Sigmoid colon (tissue), 7 donors: Measurements from ENCODE around the gene CABP7. TPM values are rescaled to one million over a fixed set of nuclear protein-coding genes. Genes with fewer than 3 reads are reported as not detected.

Experiments
- DNase-seq: peaks from one replicate; pipeline ENCODE4 v3.0.0-alpha.2; 2019
- H3K27ac ChIP-seq, 4 donors: fragments of 200-600 bp; sonication (generic); one replicate each; pipeline ENCODE4 v1.5.1; 2016 to 2019; ENCODE audit warnings: mild to moderate bottlenecking in 1 of 4
- H3K27me3 ChIP-seq, 3 donors: fragments of 200-600 bp; sonication (generic); one replicate each; pipeline ENCODE4 v1.5.1; 2019; ENCODE audit warnings: mild to moderate bottlenecking in 1 of 3
- H3K36me3 ChIP-seq, 4 donors: fragments of 200-600 bp; sonication (generic); one replicate each; pipeline ENCODE4 v1.5.1; 2016 to 2019
- H3K4me1 ChIP-seq, 4 donors: fragments of 200-600 bp; sonication (generic); one replicate each; pipeline ENCODE4 v1.5.1; 2017 to 2019
- H3K4me3 ChIP-seq, 4 donors: fragments of 200-600 bp; sonication (generic); one replicate each; pipeline ENCODE4 v1.5.1; 2017 to 2019; ENCODE audit warnings: mild to moderate bottlenecking in 2 of 4, moderate library complexity in 1 of 4
- H3K9me3 ChIP-seq, 4 donors: fragments of 200-600 bp in 3 of 4; sonication (generic) in 3 of 4; one replicate each; pipeline versions ENCODE4 v1.5.1 to v1.6.1; 2013 to 2019
- EP300 ChIP-seq, 4 donors: sonication (generic); formaldehyde crosslinking; IDR thresholded peaks; one replicate each; pipeline ENCODE4 v1.6.1; 2017; ENCODE audit warnings: antibody characterized with exemption in 4 of 4
- POLR2A ChIP-seq, 2 donors: fragments of 450-650 bp; IDR thresholded peaks; one replicate each; pipeline ENCODE4 v1.6.1; 2016; ENCODE audit warnings: antibody characterized with exemption in 2 of 2, mild to moderate bottlenecking in 2 of 2, moderate library complexity in 2 of 2
- POLR2AphosphoS5 ChIP-seq, 4 donors: sonication (generic); formaldehyde crosslinking; IDR thresholded peaks; one replicate each; pipeline ENCODE4 v1.6.1; 2017; ENCODE audit warnings: antibody characterized with exemption in 4 of 4
- WGBS, 2 donors: extraction: QIAGEN DNeasy Blood & Tissue Kit; methylation state at CpG; one replicate each; pipeline ENCODE4 v1.1.7; 2013; 5-methylcytosine and 5-hydroxymethylcytosine counted together
- intact Hi-C: fragments of 100-400 bp; cut with DNase I; formaldehyde crosslinking; loops from one replicate; pipeline ENCODE4 v1.15.1; 2023
- polyA plus RNA-seq, 3 donors: library from polyadenylated mRNA; stranded (reverse); fragments of 200-250 nt; gene quantifications; one replicate each; pipeline ENCODE4 v1.2.3, GENCODE V29; 2013
- total RNA-seq, 4 donors: library from RNA; depleted of rRNA; stranded (reverse); fragments of >200 nt; gene quantifications; one replicate each; pipeline ENCODE4 v1.1.0, GENCODE V29; 2016
- TF ChIP-seq, protein P1 (sequence below), 4 experiments: fragments of 450-650 bp in 3 of 4; fragments of 200-600 bp in 1 of 4; IDR thresholded peaks; one replicate each; pipeline ENCODE4 v1.5.1; 2016 to 2019; ENCODE audit warnings: antibody characterized with exemption in 4 of 4, mild to moderate bottlenecking in 3 of 4, moderate library complexity in 2 of 4
- donor health status: healthy with polysubstance abuse.
- donor health status: Bipolar disorder and iron deficiency.
- donor health status: healthy.

Gene CABP7
- total and polyA plus RNA-seq, 7 donors, result under 0.01 to 1.1 (median 0.47) TPM; not detected in 4

GRCh38 chr22:29717789-29718188 is 2.0 kb upstream of the CABP7 start:
- H3K27ac ChIP-seq, result no peak overlapping the region
- peaks cover 0 to 16% (median 11%) of the 10 kb centered on the region in 4 donors for H3K4me1 ChIP-seq
- intact Hi-C loops, result no loop called here
- H3K36me3 ChIP-seq, result no peaks in the 10 kb centered on the region
- H3K4me3 ChIP-seq, result no peak overlapping the region
- 89 to 91% methylated on average over 11 of the region's 11 CpGs for WGBS, 2 donors
- no peak for DNase-seq
- no peaks in the 10 kb centered on the region for H3K9me3 ChIP-seq
- peaks cover 23 to 59% (median 47%) of the 10 kb centered on the region in 3 donors for H3K27me3 ChIP-seq
- TF ChIP-seq EP300 (IDR thresholded peaks at IDR 0.05) (no peak), POLR2AphosphoS5 (IDR thresholded peaks at IDR 0.05) (no peak), POLR2A (IDR thresholded peaks at IDR 0.05) (no peak)
- TF ChIP-seq, protein P1, sequence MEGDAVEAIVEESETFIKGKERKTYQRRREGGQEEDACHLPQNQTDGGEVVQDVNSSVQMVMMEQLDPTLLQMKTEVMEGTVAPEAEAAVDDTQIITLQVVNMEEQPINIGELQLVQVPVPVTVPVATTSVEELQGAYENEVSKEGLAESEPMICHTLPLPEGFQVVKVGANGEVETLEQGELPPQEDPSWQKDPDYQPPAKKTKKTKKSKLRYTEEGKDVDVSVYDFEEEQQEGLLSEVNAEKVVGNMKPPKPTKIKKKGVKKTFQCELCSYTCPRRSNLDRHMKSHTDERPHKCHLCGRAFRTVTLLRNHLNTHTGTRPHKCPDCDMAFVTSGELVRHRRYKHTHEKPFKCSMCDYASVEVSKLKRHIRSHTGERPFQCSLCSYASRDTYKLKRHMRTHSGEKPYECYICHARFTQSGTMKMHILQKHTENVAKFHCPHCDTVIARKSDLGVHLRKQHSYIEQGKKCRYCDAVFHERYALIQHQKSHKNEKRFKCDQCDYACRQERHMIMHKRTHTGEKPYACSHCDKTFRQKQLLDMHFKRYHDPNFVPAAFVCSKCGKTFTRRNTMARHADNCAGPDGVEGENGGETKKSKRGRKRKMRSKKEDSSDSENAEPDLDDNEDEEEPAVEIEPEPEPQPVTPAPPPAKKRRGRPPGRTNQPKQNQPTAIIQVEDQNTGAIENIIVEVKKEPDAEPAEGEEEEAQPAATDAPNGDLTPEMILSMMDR (IDR thresholded peaks at IDR 0.05), result no peak

DNA sequence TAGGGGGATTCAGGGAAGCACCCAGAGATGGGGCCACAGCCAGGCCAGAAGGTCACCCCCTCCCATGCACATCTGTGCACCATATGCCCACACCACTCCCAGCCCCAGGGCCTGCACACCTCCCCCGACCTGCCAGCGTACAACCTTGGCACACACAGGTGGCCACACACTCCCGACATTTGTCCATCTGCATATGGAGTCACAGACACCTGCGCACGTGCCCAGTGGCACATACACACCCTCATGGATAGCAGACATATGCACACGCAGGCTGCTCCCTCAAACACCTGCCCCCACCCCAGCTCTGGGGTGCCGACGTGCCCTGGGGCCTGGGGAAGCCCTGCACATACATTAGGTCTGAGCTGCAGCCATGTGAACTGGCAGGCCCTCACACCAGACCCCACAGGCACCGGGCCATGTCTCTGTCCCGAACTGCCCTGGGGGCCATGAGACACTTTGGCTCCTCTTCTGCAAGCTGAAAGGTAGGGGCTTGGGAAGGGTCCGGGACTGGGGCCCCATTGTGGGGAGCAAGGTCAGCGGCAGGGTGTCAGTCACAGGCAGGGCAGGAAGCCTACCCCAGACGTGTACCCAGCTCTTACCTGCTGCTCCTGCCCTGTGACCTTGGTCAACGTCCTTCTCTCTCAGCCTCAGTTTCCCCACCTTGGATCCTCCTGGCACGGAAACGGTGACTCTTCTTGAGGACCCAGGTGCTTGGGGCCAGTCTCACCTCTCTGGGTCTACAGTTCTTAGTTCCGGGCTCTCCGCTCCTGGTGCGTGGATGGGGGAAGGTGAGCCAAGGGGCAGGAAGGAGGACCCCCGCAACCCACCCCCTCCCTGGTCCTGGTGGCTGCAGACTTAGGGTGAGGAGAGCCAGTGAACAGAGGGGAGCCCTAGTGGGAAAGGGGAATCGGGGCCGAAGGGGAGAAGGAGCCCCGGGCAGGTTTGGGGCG is 579 bp upstream of the CABP7 start:
- H3K36me3 ChIP-seq, result no peaks in the 10 kb centered on the region
- H3K9me3 ChIP-seq, result no peaks in the 10 kb centered on the region
- 30 to 42% methylated on average over 24 of the region's 24 CpGs for WGBS, 2 donors
- no peak overlapping the region for H3K27ac ChIP-seq
- intact Hi-C loops, result no loop called here
- no peak for DNase-seq
- H3K4me3 ChIP-seq, result peak overlapping the region in 3 of 4 donors; percentile 11 to 40 (median 20)
- H3K27me3 ChIP-seq, result peaks cover 23 to 63% (median 47%) of the 10 kb centered on the region in 3 donors
- H3K4me1 ChIP-seq, result peaks cover 0 to 16% (median 11%) of the 10 kb centered on the region in 4 donors
- TF ChIP-seq POLR2AphosphoS5 (IDR thresholded peaks at IDR 0.05) (no peak), EP300 (IDR thresholded peaks at IDR 0.05) (no peak)

- DNase-seq, result no peak
- Histone ChIP-seq H3K9me3 (no peaks in the 10 kb centered on the region), H3K27me3 (peaks cover 23 to 57% (median 47%) of the 10 kb centered on the region in 3 donors), H3K4me3 (peak overlapping the region in 3 of 4 donors; percentile 3 to 40 (median 20)), H3K36me3 (no peaks in the 10 kb centered on the region), H3K27ac (no peak overlapping the region), H3K4me1 (peaks cover 0 to 16% (median 11%) of the 10 kb centered on the region in 4 donors)
- intact Hi-C loops, result no loop called here
- 7 to 8% methylated on average over 53 of the region's 53 CpGs for WGBS, 2 donors
- TF ChIP-seq, protein P1 (IDR thresholded peaks at IDR 0.05), result no peak
- no peak for TF ChIP-seq EP300 (IDR thresholded peaks at IDR 0.05)
- TF ChIP-seq POLR2A (IDR thresholded peaks at IDR 0.05), result no peak
- no peak for TF ChIP-seq POLR2AphosphoS5 (IDR thresholded peaks at IDR 0.05)
These were observed 1.1 kb downstream of the CABP7 start for GRCh38 chr22:29720811-29721323.

DNA sequence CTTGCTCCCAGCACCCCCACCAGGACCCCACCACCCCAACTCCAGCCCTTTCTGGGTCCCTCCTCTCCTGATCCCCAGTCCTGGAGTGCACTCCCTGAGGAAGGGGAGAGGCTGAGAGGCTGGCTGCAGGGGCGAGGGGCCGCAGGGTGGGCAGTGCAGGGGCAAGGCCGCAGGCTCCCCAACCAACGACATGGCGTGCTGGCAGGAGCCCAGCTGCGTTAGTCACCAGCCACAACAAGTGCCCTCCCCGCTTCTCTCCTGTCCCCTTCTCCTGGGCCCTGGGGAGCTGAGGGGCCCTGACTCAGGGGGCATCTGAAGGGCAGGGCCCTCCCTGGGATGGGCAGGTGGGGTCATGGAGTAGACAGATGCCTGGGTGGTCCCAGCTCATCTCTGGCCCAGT is 2.3 kb downstream of the CABP7 start:
- intact Hi-C loops, result no loop called here
- TF ChIP-seq POLR2A (IDR thresholded peaks at IDR 0.05), result no peak
- TF ChIP-seq EP300 (IDR thresholded peaks at IDR 0.05), result no peak
- TF ChIP-seq, protein P1 (IDR thresholded peaks at IDR 0.05), result no peak
- no peak for TF ChIP-seq POLR2AphosphoS5 (IDR thresholded peaks at IDR 0.05)
- no peaks in the 10 kb centered on the region for H3K36me3 ChIP-seq
- no peaks in the 10 kb centered on the region for H3K9me3 ChIP-seq
- no peak overlapping the region for H3K27ac ChIP-seq
- H3K27me3 ChIP-seq, result peaks cover 23 to 54% (median 46%) of the 10 kb centered on the region in 3 donors
- 70 to 78% methylated on average over 7 of the region's 7 CpGs for WGBS, 2 donors
- H3K4me3 ChIP-seq, result no peak overlapping the region
- DNase-seq, result no peak
- H3K4me1 ChIP-seq, result peaks cover 0 to 16% (median 11%) of the 10 kb centered on the region in 4 donors

- H3K9me3 ChIP-seq, result no peaks in the 10 kb centered on the region
- TF ChIP-seq POLR2A (IDR thresholded peaks at IDR 0.05), result no peak
- TF ChIP-seq, protein P1 (IDR thresholded peaks at IDR 0.05), result no peak
- TF ChIP-seq POLR2AphosphoS5 (IDR thresholded peaks at IDR 0.05), result no peak
- TF ChIP-seq EP300 (IDR thresholded peaks at IDR 0.05), result no peak
These were observed 2.8 kb downstream of the CABP7 start for GRCh38 chr22:29722587-29722986.

More at GRCh38 chr22:29722587-29722986, 2.8 kb downstream of the CABP7 start:
- DNase-seq, result no peak
- peaks cover 0 to 16% (median 11%) of the 10 kb centered on the region in 4 donors for H3K4me1 ChIP-seq
- H3K4me3 ChIP-seq, result no peak overlapping the region
- no peak overlapping the region for H3K27ac ChIP-seq
- 84 to 85% methylated on average over 16 of the region's 16 CpGs for WGBS, 2 donors
- intact Hi-C loops, result no loop called here
- peaks cover 23 to 50% (median 42%) of the 10 kb centered on the region in 3 donors for H3K27me3 ChIP-seq
- no peaks in the 10 kb centered on the region for H3K36me3 ChIP-seq
